Astrocyte of the cerebellum (primary cell): ENCODE data around the gene IGFLR1.

ENCODE experiments used
- DNase-seq: peaks from one replicate; pipeline ENCODE4 v3.0.0-alpha.2; 2011; ENCODE audit warnings: low read depth
- H3K4me3 ChIP-seq: 2 replicates; pipeline ENCODE4 v1.5.1; 2011; ENCODE audit warnings: mild to moderate bottlenecking, low read depth, low read length, moderate library complexity
- CTCF ChIP-seq: IDR thresholded peaks from 2 replicates; pipeline ENCODE4 v1.5.1; 2012; ENCODE audit warnings: low read length, low read depth, moderate library complexity, mild to moderate bottlenecking; ENCODE audit errors: missing control alignments
- in situ Hi-C: cut with HindIII; loops from 2 replicates; pipeline ENCODE4 v1.10.0; 2017; ENCODE audit warnings: low sequenced_read_pairs

The IGFLR1 gene

GRCh38 chr19:35708391-35708790 lies 33.9 kb downstream of the IGFLR1 start:
- no peak for TF ChIP-seq CTCF
- DNase-seq, result no peak
- in situ Hi-C loops, result no loop called here
- no peak overlapping the region for H3K4me3 ChIP-seq

GRCh38 chr19:35704218-35704617 lies 38.0 kb downstream of the IGFLR1 start, which contains the start of gene ZBTB32:
Gene ZBTB32 (plus strand): TSS chr19:35704558. CDS start chr19:35714627, 10,069 bp downstream.
- TF ChIP-seq CTCF, result no peak
- no peak for DNase-seq
- in situ Hi-C loops, result no loop called here
- no peak within 1 kb of the TSS for H3K4me3 ChIP-seq

GRCh38 chr19:35703343-35703742 lies 38.9 kb downstream of the IGFLR1 start:
- no peak overlapping the region for H3K4me3 ChIP-seq
- no peak for DNase-seq
- TF ChIP-seq CTCF, result no peak
- in situ Hi-C loops, result no loop called here

- TF ChIP-seq CTCF, result no peak
- peak; percentile 95 for DNase-seq
- H3K4me3 ChIP-seq, result peak overlapping the region; percentile 52
- in situ Hi-C loops, result no loop called here
These were observed 39.8 kb downstream of the IGFLR1 start for GRCh38 chr19:35702223-35703012.

- in situ Hi-C loops, result no loop called here
- DNase-seq, result no peak
- H3K4me3 ChIP-seq, result no peak overlapping the region
- no peak for TF ChIP-seq CTCF
These were observed 45.4 kb downstream of the IGFLR1 start for GRCh38 chr19:35696835-35697234.

GRCh38 chr19:35695895-35696422 lies 46.3 kb downstream of the IGFLR1 start:
- in situ Hi-C loops, result no loop called here
- H3K4me3 ChIP-seq, result no peak overlapping the region
- no peak for DNase-seq
- TF ChIP-seq CTCF, result no peak
